Measurements from ENCODE around the gene FRY.

GRCh38 chr13:32232263-32232662, 200.7 kb downstream of the FRY start:
- TF ChIP-seq SMAD3 (CRISPR knock-in tag; IDR thresholded peaks at IDR 0.05) = no peak
- TF ChIP-seq POLR2AphosphoS5 (IDR thresholded peaks at IDR 0.05; ENCODE audit: low read depth, low read length) = no peak
- TF ChIP-seq IKZF1 (IDR thresholded peaks at IDR 0.05) = no peak
- no peak for TF ChIP-seq ZNF784 (CRISPR knock-in tag; IDR thresholded peaks at IDR 0.05; ENCODE audit: borderline replicate concordance)
- TF ChIP-seq ISL2 (CRISPR knock-in tag; IDR thresholded peaks at IDR 0.05) = no peak
- no peak for TF ChIP-seq POLR2A (IDR thresholded peaks at IDR 0.05; ENCODE audit: insufficient read depth in 1 of 2, low read depth in 2 of 2, low read length in 2 of 2)
- no peak for TF ChIP-seq MTF2 (CRISPR knock-in tag; IDR thresholded peaks at IDR 0.05; ENCODE audit: borderline replicate concordance)
- no peak for TF ChIP-seq CTCF (CRISPR knock-in tag; IDR thresholded peaks at IDR 0.05)
- TF ChIP-seq NFKBIZ (CRISPR knock-in tag; IDR thresholded peaks at IDR 0.05) = no peak

Data from HepG2 (cell line).